ENCODE data around the gene SLC17A8. TPM values are rescaled to one million over a fixed set of nuclear protein-coding genes. Genes with fewer than 3 reads are reported as not detected.
"Not testable (repeated sequence)": the region's sequence is repeated elsewhere in the genome, so short reads cannot be mapped to it uniquely, and the experiment has no call there.

SLC17A8 gene
- total and polyA plus RNA-seq, 2 donors (not counting 3 experiments of a cell fraction or from before 2014, with no cell fraction given) = not detected

- TF ChIP-seq CTCF (IDR thresholded peaks at IDR 0.05; ENCODE audit: extremely low read depth in 1 of 2, insufficient read depth in 1 of 2, low read depth in 1 of 2, low read length in 2 of 2) = no peak
- no peak for TF ChIP-seq POLR2AphosphoS5 (IDR thresholded peaks at IDR 0.05; ENCODE audit: insufficient read depth, low read depth, low read length)
- peak; percentile 34 for TF ChIP-seq JUN (IDR thresholded peaks at IDR 0.05; ENCODE audit: borderline replicate concordance, insufficient read depth, insufficient read length, low read depth)
- TF ChIP-seq EZH2 (IDR thresholded peaks at IDR 0.05; ENCODE audit: borderline replicate concordance, low read depth, low read length, severe bottlenecking) = no peak
- TF ChIP-seq MAX (IDR thresholded peaks at IDR 0.05; ENCODE audit: insufficient read depth, insufficient read length) = no peak
- TF ChIP-seq GATA2 (IDR thresholded peaks at IDR 0.05; ENCODE audit: insufficient read depth, insufficient read length, low read depth, low read length) = no peak
- TF ChIP-seq POLR2A (IDR thresholded peaks at IDR 0.05; ENCODE audit: low read depth, low read length) = no peak
- no peak for TF ChIP-seq MYC (IDR thresholded peaks at IDR 0.05; ENCODE audit: low read depth, low read length)
- TF ChIP-seq FOS (IDR thresholded peaks at IDR 0.05; ENCODE audit: borderline replicate concordance, insufficient read depth, low read length) = peak; percentile 19
- POLR2A ChIA-PET = no interaction called here
- Histone ChIP-seq H3K27ac (ENCODE audit: insufficient read depth, low read depth, low read length) (no peak overlapping the region), H2AFZ (ENCODE audit: low read depth, low read length) (no peak overlapping the region), H3K36me3 (ENCODE audit: control insufficient read depth in 2 of 2, extremely low read depth in 1 of 2, insufficient read depth in 2 of 2, low read length in 2 of 2) (no peaks in the 10 kb centered on the region), H3K4me2 (ENCODE audit: insufficient read depth, low read length) (no peak overlapping the region), H3K9me3 (replicated peaks; ENCODE audit: control insufficient read depth, insufficient read depth, low read length) (no peaks in the 10 kb centered on the region), H3K4me3 (replicated peaks in 1 of 3; ENCODE audit: insufficient read depth in 1 of 3, low read depth in 1 of 3, low read length in 3 of 3) (no peak overlapping the region), H3K9ac (replicated peaks; ENCODE audit: extremely low read depth, insufficient read depth, low read length) (no peak overlapping the region), H3K9me1 (replicated peaks; ENCODE audit: control insufficient read depth, extremely low read depth, insufficient read depth, low read length) (no peaks in the 10 kb centered on the region), H3K4me1 (ENCODE audit: control insufficient read depth, extremely low read depth, insufficient read depth, low read length) (no peaks in the 10 kb centered on the region), H3K79me2 (ENCODE audit: control insufficient read depth, insufficient read depth, low read length) (no peaks in the 10 kb centered on the region), H4K20me1 (replicated peaks; ENCODE audit: control insufficient read depth, extremely low read depth, insufficient read depth, low read length) (no peaks in the 10 kb centered on the region), H3K27me3 (ENCODE audit: control insufficient read depth in 2 of 2, insufficient read depth in 2 of 2, low read length in 2 of 2) (no peaks in the 10 kb centered on the region)
- dilution Hi-C loops (cut with MboI; ENCODE audit: extremely low pct_ligation_motif_present, low sequenced_read_pairs) = no loop called here
- no TSS peak for BruUV-seq (replicated peaks)
- CTCF ChIA-PET = interaction anchor here (2.5 kb wide), 1 partner anchor 22 kb away, joined by 11 read pairs; no protein-coding TSS in a partner anchor
- intact Hi-C loops (cut with micrococcal nuclease) = no loop called here
- FAIRE-seq = no peak
- DNase-seq (ENCODE audit: low read depth, low spot score) = no peak
Measured at GRCh38 chr12:100427078-100427477, 70.2 kb downstream of the SLC17A8 start.

GRCh38 chr12:100430251-100430650 is 73.4 kb downstream of the SLC17A8 start:
- H3K4me1 ChIP-seq (ENCODE audit: control insufficient read depth, extremely low read depth, insufficient read depth, low read length); H3K79me2 ChIP-seq (ENCODE audit: control insufficient read depth, insufficient read depth, low read length); H3K27me3 ChIP-seq (ENCODE audit: control insufficient read depth in 2 of 2, insufficient read depth in 2 of 2, low read length in 2 of 2); H3K9me3 ChIP-seq (replicated peaks; ENCODE audit: control insufficient read depth, insufficient read depth, low read length); POLR2A ChIA-PET; H3K36me3 ChIP-seq (ENCODE audit: control insufficient read depth in 2 of 2, extremely low read depth in 1 of 2, insufficient read depth in 2 of 2, low read length in 2 of 2); H3K27ac ChIP-seq (ENCODE audit: insufficient read depth, low read depth, low read length); H2AFZ ChIP-seq (ENCODE audit: low read depth, low read length); H3K4me3 ChIP-seq (replicated peaks in 1 of 3; ENCODE audit: insufficient read depth in 1 of 3, low read depth in 1 of 3, low read length in 3 of 3); dilution Hi-C loops (cut with MboI; ENCODE audit: extremely low pct_ligation_motif_present, low sequenced_read_pairs); H3K9me1 ChIP-seq (replicated peaks; ENCODE audit: control insufficient read depth, extremely low read depth, insufficient read depth, low read length); H3K4me2 ChIP-seq (ENCODE audit: insufficient read depth, low read length); BruUV-seq (replicated peaks); DNase-seq (ENCODE audit: low read depth, low spot score); intact Hi-C loops (cut with micrococcal nuclease); FAIRE-seq; H4K20me1 ChIP-seq (replicated peaks; ENCODE audit: control insufficient read depth, extremely low read depth, insufficient read depth, low read length); H3K9ac ChIP-seq (replicated peaks; ENCODE audit: extremely low read depth, insufficient read depth, low read length): not testable (repeated sequence)
- CTCF ChIA-PET = interaction anchor here (1.3 kb wide), 1 partner anchor 26 kb away, joined by 3 read pairs; no protein-coding TSS in a partner anchor

Measured in endothelial cell of umbilical vein (primary cell).